Skeletal muscle tissue (tissue), 4 donors: ENCODE data around the gene PLA2G15. TPM values are rescaled to one million over a fixed set of nuclear protein-coding genes. Genes with fewer than 3 reads are reported as not detected.

Source experiments
- H3K27ac ChIP-seq: one replicate; pipeline ENCODE4 v1.7.0; 2013; ENCODE audit warnings: mild to moderate bottlenecking, low read depth, low read length, inconsistent platforms
- H3K27me3 ChIP-seq, 3 donors: one replicate each; pipeline ENCODE4 v1.7.0; 2013; ENCODE audit warnings: low read length in 3 of 3; ENCODE audit not compliant: control insufficient read depth in 3 of 3, insufficient read depth in 3 of 3
- H3K36me3 ChIP-seq, 3 donors: one replicate each; pipeline ENCODE4 v1.7.0; 2013; ENCODE audit warnings: low read length in 3 of 3; ENCODE audit not compliant: control insufficient read depth in 3 of 3, insufficient read depth in 3 of 3
- H3K4me1 ChIP-seq, 3 donors: one replicate each; pipeline ENCODE4 v1.7.0; 2013; ENCODE audit warnings: low read length in 3 of 3, mild to moderate bottlenecking in 3 of 3; ENCODE audit not compliant: control insufficient read depth in 3 of 3, insufficient read depth in 3 of 3
- H3K4me3 ChIP-seq, 3 donors: one replicate each; pipeline ENCODE4 v1.7.0; 2013; ENCODE audit warnings: low read length in 3 of 3
- H3K9ac ChIP-seq, 3 donors: one replicate each; pipeline ENCODE4 v1.7.0; 2013; ENCODE audit warnings: low read length in 3 of 3, mild to moderate bottlenecking in 3 of 3, moderate library complexity in 2 of 3, low read depth in 1 of 3
- H3K9me3 ChIP-seq, 3 donors: one replicate each; pipeline ENCODE4 v1.7.0; 2013; ENCODE audit warnings: low read length in 3 of 3; ENCODE audit not compliant: control insufficient read depth in 3 of 3
- total RNA-seq: library from RNA; depleted of rRNA; stranded (reverse); fragments of >200 nt; gene quantifications from one replicate; pipeline ENCODE4 v1.2.3, GENCODE V29; 2014
- donor health status: Osteomylitis.

PLA2G15 gene
- total RNA-seq, 1 donor from 2014 or later: 23.0 TPM

- H3K4me1 ChIP-seq: peaks cover 46 to 86% (median 63%) of the 10 kb centered on the region in 3 donors
These were observed 14.0 kb downstream of the PLA2G15 start for GRCh38 chr16:68259007-68259825.

GRCh38 chr16:68263559-68264127 lies 18.5 kb downstream of the PLA2G15 start:
- no peaks in the 10 kb centered on the region for H3K9me3 ChIP-seq
- peaks cover 23% of the 10 kb centered on the region in 3 donors for H3K36me3 ChIP-seq
- H3K27me3 ChIP-seq: no peaks in the 10 kb centered on the region
- H3K9ac ChIP-seq: peak overlapping the region; percentile 70 to 97 (median 92)
- H3K4me3 ChIP-seq: peak overlapping the region; percentile 48 to 98 (median 95)
- H3K27ac ChIP-seq: peak overlapping the region; percentile 98
- H3K4me1 ChIP-seq: peaks cover 51 to 73% (median 56%) of the 10 kb centered on the region in 3 donors

More at GRCh38 chr16:68259007-68259825, 14.0 kb downstream of the PLA2G15 start:
- Histone ChIP-seq H3K36me3 (peaks cover 42 to 48% (median 44%) of the 10 kb centered on the region in 3 donors), H3K9me3 (no peaks in the 10 kb centered on the region), H3K4me3 (no peak overlapping the region), H3K9ac (peak overlapping the region; percentile 25 to 81 (median 27)), H3K27ac (peak overlapping the region; percentile 90), H3K27me3 (no peaks in the 10 kb centered on the region)

GRCh38 chr16:68264128-68265077 lies 19.2 kb downstream of the PLA2G15 start, which contains the start of gene SLC7A6:
TSS of gene SLC7A6 (plus strand) at chr16:68264526. CDS start at chr16:68274727, 10,201 bp downstream.
- peaks cover 17 to 19% (median 18%) of the 10 kb centered on the region in 3 donors for H3K36me3 ChIP-seq
- peak within 1 kb of the TSS; percentile 98 for H3K27ac ChIP-seq
- peak within 1 kb of the TSS; percentile 94 to 99 (median 97) for H3K9ac ChIP-seq
- peaks cover 45 to 69% (median 49%) of the 10 kb centered on the region in 3 donors for H3K4me1 ChIP-seq
- H3K9me3 ChIP-seq: no peaks in the 10 kb centered on the region
- peak within 1 kb of the TSS; percentile 90 to 98 (median 95) for H3K4me3 ChIP-seq
- H3K27me3 ChIP-seq: no peaks in the 10 kb centered on the region

GRCh38 chr16:68265078-68265920 lies 20.1 kb downstream of the PLA2G15 start:
- Histone ChIP-seq H3K9ac (peak overlapping the region; percentile 94 to 99 (median 97)), H3K9me3 (no peaks in the 10 kb centered on the region), H3K4me1 (peaks cover 40 to 68% (median 46%) of the 10 kb centered on the region in 3 donors)

GRCh38 chr16:68267612-68268405 lies 22.6 kb downstream of the PLA2G15 start:
- Histone ChIP-seq H3K36me3 (peaks cover 0 to 5% (median under 1%) of the 10 kb centered on the region in 3 donors), H3K27me3 (no peaks in the 10 kb centered on the region), H3K27ac (peak overlapping the region; percentile 54), H3K9ac (peak overlapping the region in 2 of 3 donors; percentile 5 to 40), H3K9me3 (no peaks in the 10 kb centered on the region), H3K4me1 (peaks cover 40 to 73% (median 49%) of the 10 kb centered on the region in 3 donors), H3K4me3 (peak overlapping the region in 2 of 3 donors; percentile 6 to 26)

More at GRCh38 chr16:68265078-68265920, 20.1 kb downstream of the PLA2G15 start:
- Histone ChIP-seq H3K36me3 (peaks cover 8 to 10% (median 9%) of the 10 kb centered on the region in 3 donors), H3K4me3 (peak overlapping the region; percentile 90 to 98 (median 95)), H3K27ac (peak overlapping the region; percentile 98), H3K27me3 (no peaks in the 10 kb centered on the region)

- H3K9ac ChIP-seq: peak overlapping the region in 2 of 3 donors; percentile 40 to 57
- H3K27ac ChIP-seq: peak overlapping the region; percentile 54
- H3K27me3 ChIP-seq: no peaks in the 10 kb centered on the region
- H3K4me1 ChIP-seq: peaks cover 51 to 79% (median 62%) of the 10 kb centered on the region in 3 donors
- peaks cover 7 to 19% (median 16%) of the 10 kb centered on the region in 3 donors for H3K36me3 ChIP-seq
- H3K9me3 ChIP-seq: no peaks in the 10 kb centered on the region
- H3K4me3 ChIP-seq: no peak overlapping the region
These were observed 24.6 kb downstream of the PLA2G15 start for GRCh38 chr16:68269793-68270192.

GRCh38 chr16:68270353-68270752 lies 25.2 kb downstream of the PLA2G15 start:
- H3K9ac ChIP-seq: peak overlapping the region; percentile 22 to 57 (median 40)
- peaks cover 9 to 22% (median 19%) of the 10 kb centered on the region in 3 donors for H3K36me3 ChIP-seq
- H3K27ac ChIP-seq: peak overlapping the region; percentile 54
- H3K27me3 ChIP-seq: no peaks in the 10 kb centered on the region
- no peaks in the 10 kb centered on the region for H3K9me3 ChIP-seq
- no peak overlapping the region for H3K4me3 ChIP-seq
- H3K4me1 ChIP-seq: peaks cover 51 to 77% (median 61%) of the 10 kb centered on the region in 3 donors

GRCh38 chr16:68272507-68273209 lies 27.5 kb downstream of the PLA2G15 start:
- peak overlapping the region; percentile 87 for H3K27ac ChIP-seq
- peaks cover 9 to 22% (median 19%) of the 10 kb centered on the region in 3 donors for H3K36me3 ChIP-seq
- peak overlapping the region in 2 of 3 donors; percentile 6 to 34 for H3K9ac ChIP-seq
- H3K4me1 ChIP-seq: peaks cover 55 to 81% (median 62%) of the 10 kb centered on the region in 3 donors
- H3K27me3 ChIP-seq: no peaks in the 10 kb centered on the region
- H3K9me3 ChIP-seq: no peaks in the 10 kb centered on the region
- peak overlapping the region in 1 of 3 donors; percentile 8 for H3K4me3 ChIP-seq
